ENCODE results near the gene CRMP1. TPM values are rescaled to one million over a fixed set of nuclear protein-coding genes. Genes with fewer than 3 reads are reported as not detected.
"Not testable (repeated sequence)": the region's sequence is repeated elsewhere in the genome, so short reads cannot be mapped to it uniquely, and the experiment has no call there.

Gene CRMP1
- total RNA-seq, 1 donor from 2014 or later, result 1.4 TPM

DNA sequence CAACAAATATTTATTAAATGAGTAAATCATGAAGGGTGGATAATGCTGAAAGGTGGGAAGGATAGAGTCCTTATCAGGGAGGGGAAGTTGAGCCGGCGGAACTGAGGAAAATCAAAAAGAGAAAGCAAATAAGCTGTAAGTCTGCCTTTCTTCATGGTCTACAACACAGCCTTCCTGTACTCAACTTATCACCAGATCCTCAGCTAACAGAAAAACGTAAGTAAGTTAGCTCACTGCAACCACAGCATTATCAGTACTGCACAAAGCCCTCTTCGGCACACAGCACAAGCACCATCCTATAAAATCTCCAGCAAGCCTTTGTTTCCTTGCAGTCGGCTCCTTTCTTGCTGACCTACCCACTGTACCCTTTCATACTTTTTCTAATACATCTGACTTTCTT, 70.3 kb downstream of the CRMP1 start:
- no peak for DNase-seq (ENCODE audit: low spot score)

- no peak for DNase-seq (ENCODE audit: low spot score)
Measured at GRCh38 chr4:5821665-5822358, 71.1 kb downstream of the CRMP1 start.

- no peak for DNase-seq (ENCODE audit: low spot score)
Measured at GRCh38 chr4:5816851-5817375, 76.0 kb downstream of the CRMP1 start.

- DNase-seq (ENCODE audit: low spot score), result no peak
Measured at GRCh38 chr4:5816101-5816500, 76.8 kb downstream of the CRMP1 start.

- no peak for DNase-seq (ENCODE audit: low spot score)
Measured at GRCh38 chr4:5815641-5816040, 77.2 kb downstream of the CRMP1 start.

DNA sequence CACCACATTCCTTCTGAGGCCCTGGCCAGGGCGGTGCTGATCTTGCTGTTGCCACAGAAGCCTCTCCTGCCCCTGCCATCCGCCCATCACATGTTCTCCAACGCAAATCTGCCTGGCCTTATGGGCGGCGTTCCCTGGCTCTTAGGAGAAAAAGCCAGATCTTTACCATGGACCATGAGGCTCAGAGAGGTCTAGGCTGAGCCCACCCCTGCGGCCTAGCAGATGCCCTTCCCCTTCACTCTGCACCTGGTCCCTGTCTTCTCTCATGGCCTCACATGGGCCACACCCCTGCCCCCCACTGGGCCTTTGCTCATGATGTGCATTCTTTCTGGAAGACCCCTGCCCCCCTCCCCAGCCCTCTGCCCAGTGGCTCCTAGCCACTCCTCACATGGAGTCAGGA, 78.5 kb downstream of the CRMP1 start:
- DNase-seq (ENCODE audit: low spot score), result no peak

DNA sequence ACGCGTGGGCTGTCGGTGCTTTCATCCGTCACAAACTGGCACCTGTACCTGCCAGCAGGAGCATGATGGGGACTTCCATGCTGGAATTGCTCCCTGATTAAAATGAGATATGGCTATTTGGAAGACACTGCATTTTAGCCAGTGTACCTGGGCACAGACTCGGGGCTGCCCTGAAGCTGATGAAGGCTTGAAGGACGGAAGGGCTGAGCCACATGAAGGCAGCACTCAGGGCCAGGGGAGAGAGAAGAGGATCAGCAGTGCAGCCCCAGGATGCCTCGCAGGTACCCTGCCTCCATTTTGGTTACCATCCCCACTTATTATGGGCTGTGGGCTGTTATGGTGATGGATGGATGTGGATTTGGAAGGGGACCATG, 79.0 kb downstream of the CRMP1 start:
- no peak for DNase-seq (ENCODE audit: low spot score)

GRCh38 chr4:5812506-5813229, 80.2 kb downstream of the CRMP1 start:
- peak; percentile 46 for DNase-seq (ENCODE audit: low spot score)

GRCh38 chr4:5812057-5812456, 80.8 kb downstream of the CRMP1 start:
- DNase-seq (ENCODE audit: low spot score), result not testable (repeated sequence)

DNA sequence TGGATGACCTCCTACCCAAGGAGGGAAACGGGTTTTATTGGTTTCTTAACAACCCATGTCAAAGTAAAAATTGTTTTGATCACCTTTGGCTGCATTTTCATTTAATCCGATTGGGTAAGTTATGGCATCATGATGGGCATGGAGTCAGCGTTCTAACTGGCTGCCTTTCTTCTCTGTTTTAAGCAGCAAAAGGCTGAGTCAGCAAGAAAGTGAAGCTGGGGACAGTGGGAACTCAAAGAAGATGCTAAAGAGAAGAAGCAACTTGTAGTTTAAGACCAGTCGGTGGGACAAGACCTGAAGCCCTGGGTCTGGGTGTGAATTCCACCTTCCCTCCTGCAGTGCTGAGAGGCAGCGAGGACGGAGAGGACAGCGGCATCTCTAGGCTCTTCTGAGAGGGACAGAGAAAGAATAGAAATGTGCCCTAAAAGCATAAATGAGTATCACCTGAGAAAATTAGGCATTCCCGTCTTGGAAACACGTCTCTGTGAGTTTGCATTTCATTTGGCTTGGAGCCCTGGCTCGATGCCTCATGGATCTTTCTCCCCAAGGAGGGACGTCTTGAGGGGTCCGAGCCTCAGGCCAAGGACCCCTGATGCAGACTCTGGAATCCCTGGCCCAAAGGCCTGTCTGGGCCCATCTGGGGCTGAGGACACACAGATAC, 82.0 kb downstream of the CRMP1 start:
- no peak for DNase-seq (ENCODE audit: low spot score)

GRCh38 chr4:5810151-5810550, 82.7 kb downstream of the CRMP1 start:
- DNase-seq (ENCODE audit: low spot score), result no peak

- DNase-seq (ENCODE audit: low spot score), result no peak
Measured at GRCh38 chr4:5809216-5809776, 83.6 kb downstream of the CRMP1 start.

GRCh38 chr4:5808081-5808741, 84.7 kb downstream of the CRMP1 start:
- DNase-seq (ENCODE audit: low spot score), result no peak

DNA sequence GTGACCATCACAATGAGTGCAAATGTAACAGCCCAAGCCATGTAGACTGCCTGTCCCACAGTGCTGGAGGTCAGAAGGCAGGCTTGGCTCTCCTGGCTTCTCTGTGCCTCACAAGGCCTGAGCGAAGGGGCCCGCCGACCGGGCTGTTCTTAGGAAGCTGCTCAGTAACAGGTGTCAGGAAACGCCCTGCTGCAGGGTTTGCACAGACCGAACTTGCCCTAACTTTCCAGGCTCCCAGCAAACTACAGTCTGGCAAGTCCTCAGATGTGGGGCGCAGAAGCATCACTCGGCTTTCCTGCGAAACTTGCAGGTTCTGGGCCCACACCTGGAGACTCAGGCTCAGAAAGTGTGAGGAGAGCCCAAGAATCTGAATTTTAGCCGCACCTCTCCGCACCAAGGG, 87.6 kb downstream of the CRMP1 start:
- DNase-seq (ENCODE audit: low spot score), result no peak

DNA sequence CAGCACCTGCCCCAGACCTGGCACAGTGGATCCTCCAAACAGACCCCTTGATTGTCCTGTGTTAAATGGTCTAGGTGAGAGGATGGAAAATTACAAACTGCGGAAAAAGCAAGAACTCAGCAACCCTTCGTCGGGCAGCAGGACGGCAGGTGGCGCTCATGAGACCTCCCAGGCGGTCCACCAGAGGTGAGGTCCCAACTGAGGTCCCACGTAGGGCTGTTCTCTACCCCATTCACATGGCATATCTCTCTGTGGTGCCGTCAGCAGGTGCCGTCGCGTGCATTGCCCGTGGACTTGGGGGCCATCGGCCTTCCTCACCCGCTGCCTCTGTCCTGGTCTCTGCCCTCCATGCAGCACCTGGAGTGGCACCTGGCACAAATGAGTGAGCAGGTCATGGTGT, 88.2 kb downstream of the CRMP1 start:
- DNase-seq (ENCODE audit: low spot score), result no peak

- no peak for DNase-seq (ENCODE audit: low spot score)
Measured at GRCh38 chr4:5802565-5802964, 90.3 kb downstream of the CRMP1 start.

DNA sequence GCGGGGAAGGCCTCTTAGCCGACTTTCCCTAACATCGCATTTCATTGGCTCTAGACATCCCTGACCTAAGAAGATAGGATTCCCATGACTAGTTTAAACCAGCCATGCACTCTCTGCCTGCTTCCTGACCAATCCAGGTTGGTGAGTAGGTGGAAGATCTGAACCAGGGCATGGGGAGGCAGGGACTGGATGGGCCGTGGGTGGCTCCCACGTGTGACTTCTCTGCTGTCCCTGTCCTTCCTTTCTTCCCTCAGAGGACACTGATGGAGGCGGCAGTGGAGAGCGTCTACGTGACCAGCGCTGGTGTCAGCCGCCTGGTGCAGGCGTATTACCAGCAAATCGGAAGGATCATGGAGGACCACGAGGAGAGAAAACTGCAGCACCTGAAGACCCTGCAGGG, 91.2 kb downstream of the CRMP1 start:
- no peak for DNase-seq (ENCODE audit: low spot score)

DNA sequence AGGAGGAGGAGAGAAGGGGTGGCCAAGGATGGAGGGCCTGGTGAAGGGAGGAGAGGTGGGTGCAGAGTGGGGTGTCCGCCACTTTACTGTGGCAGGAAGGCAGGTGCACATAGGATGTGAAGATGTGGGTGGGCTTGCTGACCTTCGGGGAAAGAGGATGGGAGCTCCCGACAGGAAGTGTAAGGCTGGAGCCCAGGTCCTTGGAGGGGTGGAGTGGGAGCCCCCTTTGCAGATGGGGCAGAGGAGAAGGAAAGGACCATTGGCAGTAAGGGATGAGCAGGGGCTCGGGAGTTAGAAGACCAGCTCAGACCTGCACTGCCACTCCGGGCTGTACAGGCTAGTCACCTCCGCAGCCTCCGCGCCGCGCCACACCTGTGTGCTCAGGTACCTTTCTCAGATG, 92.4 kb downstream of the CRMP1 start:
- DNase-seq (ENCODE audit: low spot score), result no peak

- DNase-seq (ENCODE audit: low spot score), result no peak
Measured at GRCh38 chr4:5799406-5799805, 93.5 kb downstream of the CRMP1 start.

GRCh38 chr4:5798946-5799345, 93.9 kb downstream of the CRMP1 start:
- DNase-seq (ENCODE audit: low spot score), result no peak

- DNase-seq (ENCODE audit: low spot score), result no peak
Measured at GRCh38 chr4:5798462-5798861, 94.4 kb downstream of the CRMP1 start.

- no peak for DNase-seq (ENCODE audit: low spot score)
Measured at GRCh38 chr4:5797866-5798265, 95.0 kb downstream of the CRMP1 start.
